Gastrocnemius medialis (tissue), 4 donors: ENCODE results near the gene TMEM240. TPM values are rescaled to one million over a fixed set of nuclear protein-coding genes. Genes with fewer than 3 reads are reported as not detected.

ENCODE experiments used
- ATAC-seq, 2 donors: fragments of 150-250 bp; one replicate each; pipeline ENCODE4 v1.9.1; 2016
- DNase-seq, 2 donors: peaks; one replicate each; pipeline ENCODE4 v3.0.0-alpha.2; 2019
- H3K27ac ChIP-seq, 4 donors: fragments of 200-600 bp; sonication (generic); 1 replicate in 1 of 4; 2 replicates in 3 of 4; pipeline ENCODE4 v1.5.1; 2016 to 2018; ENCODE audit warnings: mild to moderate bottlenecking in 2 of 4, moderate library complexity in 1 of 4
- H3K27me3 ChIP-seq, 3 donors: fragments of 200-600 bp; sonication (generic) in 2 of 3; 1 replicate in 1 of 3; 2 replicates in 2 of 3; pipeline versions ENCODE4 v1.5.1 to v1.6.0; 2016 to 2019; ENCODE audit warnings: mild to moderate bottlenecking in 1 of 3, moderate library complexity in 1 of 3
- H3K36me3 ChIP-seq, 2 donors: fragments of 200-600 bp; sonication (generic) in 1 of 2; one replicate each; pipeline ENCODE4 v1.5.1; 2017 to 2018
- H3K4me1 ChIP-seq, 2 donors: fragments of 200-600 bp; sonication (generic) in 1 of 2; one replicate each; pipeline ENCODE4 v1.5.1; 2016 to 2017; ENCODE audit warnings: mild to moderate bottlenecking in 2 of 2
- H3K4me3 ChIP-seq, 4 donors: fragments of 200-600 bp; sonication (generic) in 3 of 4; 1 replicate in 1 of 4; 2 replicates in 3 of 4; pipeline ENCODE4 v1.5.1; 2016 to 2019; ENCODE audit warnings: mild to moderate bottlenecking in 2 of 4
- H3K9me3 ChIP-seq, 3 donors: fragments of 200-600 bp; sonication (generic) in 2 of 3; 1 replicate in 1 of 3; 2 replicates in 2 of 3; pipeline ENCODE4 v1.5.1; 2016 to 2019
- POLR2A ChIP-seq, 2 donors: fragments of 450-650 bp; IDR thresholded peaks; one replicate each; pipeline ENCODE4 v1.6.1; 2017; ENCODE audit warnings: antibody characterized with exemption in 2 of 2, mild to moderate bottlenecking in 2 of 2, moderate library complexity in 2 of 2
- in situ Hi-C, 4 donors: fragments of 200-750 bp; cut with MboI; loops; one replicate each; pipeline versions ENCODE4 v1.15.0 to v1.8.0; 2017; ENCODE audit warnings: low sequenced_read_pairs in 4 of 4
- intact Hi-C: fragments of 100-400 bp; cut with DNase I; formaldehyde crosslinking; loops from one replicate; pipeline ENCODE4 v1.15.1; 2023; ENCODE audit warnings: low total_unique reads
- total RNA-seq, 4 donors: library from RNA; depleted of rRNA; stranded (reverse); fragments of >200 nt; gene quantifications; one replicate each; pipeline versions ENCODE4 v1.1.0 to v1.2.3, GENCODE V29; 2016
- TF ChIP-seq, protein P1 (sequence below), 5 experiments: fragments of 450-650 bp in 3 of 5; fragments of 200-600 bp in 2 of 5; sonication (generic) in 2 of 5; IDR thresholded peaks in 4 of 5; conservative IDR thresholded peaks in 1 of 5; 1 replicate in 4 of 5; 2 replicates in 1 of 5; pipeline ENCODE4 v1.5.1; 2016 to 2019; ENCODE audit warnings: antibody characterized with exemption in 5 of 5, mild to moderate bottlenecking in 3 of 5, moderate library complexity in 3 of 5

Gene TMEM240
- total RNA-seq, 4 donors from 2014 or later = 1.1 to 2.0 (median 1.9) TPM; not detected in 1

GRCh38 chr1:1531947-1532346 is 8.5 kb downstream of the TMEM240 start:
- intact Hi-C loops = no loop called here

GRCh38 chr1:1529936-1530335 is 10.5 kb downstream of the TMEM240 start:
- intact Hi-C loops = no loop called here
- ATAC-seq (no peak), DNase-seq (no peak)
- TF ChIP-seq POLR2A (IDR thresholded peaks at IDR 0.05) = no peak
- TF ChIP-seq, protein P1, sequence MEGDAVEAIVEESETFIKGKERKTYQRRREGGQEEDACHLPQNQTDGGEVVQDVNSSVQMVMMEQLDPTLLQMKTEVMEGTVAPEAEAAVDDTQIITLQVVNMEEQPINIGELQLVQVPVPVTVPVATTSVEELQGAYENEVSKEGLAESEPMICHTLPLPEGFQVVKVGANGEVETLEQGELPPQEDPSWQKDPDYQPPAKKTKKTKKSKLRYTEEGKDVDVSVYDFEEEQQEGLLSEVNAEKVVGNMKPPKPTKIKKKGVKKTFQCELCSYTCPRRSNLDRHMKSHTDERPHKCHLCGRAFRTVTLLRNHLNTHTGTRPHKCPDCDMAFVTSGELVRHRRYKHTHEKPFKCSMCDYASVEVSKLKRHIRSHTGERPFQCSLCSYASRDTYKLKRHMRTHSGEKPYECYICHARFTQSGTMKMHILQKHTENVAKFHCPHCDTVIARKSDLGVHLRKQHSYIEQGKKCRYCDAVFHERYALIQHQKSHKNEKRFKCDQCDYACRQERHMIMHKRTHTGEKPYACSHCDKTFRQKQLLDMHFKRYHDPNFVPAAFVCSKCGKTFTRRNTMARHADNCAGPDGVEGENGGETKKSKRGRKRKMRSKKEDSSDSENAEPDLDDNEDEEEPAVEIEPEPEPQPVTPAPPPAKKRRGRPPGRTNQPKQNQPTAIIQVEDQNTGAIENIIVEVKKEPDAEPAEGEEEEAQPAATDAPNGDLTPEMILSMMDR (IDR thresholded peaks at IDR 0.05 in 4 of 5, conservative IDR thresholded peaks at IDR 0.05 in 1 of 5) = no peak
- no peak overlapping the region for H3K4me3 ChIP-seq
- in situ Hi-C loops = no loop called here
- H3K4me1 ChIP-seq = peaks cover 6 to 7% of the 10 kb centered on the region in 2 donors
- no peak overlapping the region for H3K27ac ChIP-seq
- peaks cover 0 to 29% of the 10 kb centered on the region in 2 donors for H3K36me3 ChIP-seq
- H3K27me3 ChIP-seq = no peaks in the 10 kb centered on the region
- no peaks in the 10 kb centered on the region for H3K9me3 ChIP-seq

More at GRCh38 chr1:1531947-1532346, 8.5 kb downstream of the TMEM240 start:
- Histone ChIP-seq H3K27ac (no peak overlapping the region), H3K4me1 (peaks cover 14 to 15% of the 10 kb centered on the region in 2 donors), H3K27me3 (no peaks in the 10 kb centered on the region), H3K9me3 (no peaks in the 10 kb centered on the region), H3K36me3 (peaks cover 0 to 28% of the 10 kb centered on the region in 2 donors), H3K4me3 (no peak overlapping the region)
- in situ Hi-C loops = no loop called here
- no peak for DNase-seq
- TF ChIP-seq, protein P1 (IDR thresholded peaks at IDR 0.05 in 4 of 5, conservative IDR thresholded peaks at IDR 0.05 in 1 of 5) = no peak
- no peak for TF ChIP-seq POLR2A (IDR thresholded peaks at IDR 0.05)
- no peak for ATAC-seq

DNA sequence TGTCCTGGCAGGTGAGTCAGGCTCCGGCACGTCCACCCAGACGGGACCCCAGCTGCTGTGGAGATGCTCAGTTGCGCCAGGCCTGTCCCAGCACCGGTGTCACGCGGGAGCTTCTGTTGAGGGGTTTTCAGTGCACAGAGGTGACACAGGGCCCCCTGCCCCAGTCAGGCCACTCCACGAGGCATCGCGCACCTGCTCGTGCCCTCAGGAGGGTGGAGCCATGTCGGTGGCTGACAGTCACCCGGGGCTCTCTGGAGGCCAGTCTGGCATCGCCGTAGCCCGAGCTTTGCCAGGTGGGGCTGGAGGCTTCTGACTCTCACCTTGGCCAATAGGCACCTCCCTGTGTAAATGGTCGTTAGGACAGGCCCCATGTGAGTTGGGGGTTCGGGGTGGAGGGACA is 11.1 kb downstream of the TMEM240 start:
- in situ Hi-C loops = no loop called here
- intact Hi-C loops = no loop called here
- Histone ChIP-seq H3K36me3 (peaks cover 0 to 29% of the 10 kb centered on the region in 2 donors), H3K27me3 (no peaks in the 10 kb centered on the region), H3K4me1 (peaks cover 4 to 6% of the 10 kb centered on the region in 2 donors), H3K27ac (no peak overlapping the region), H3K4me3 (no peak overlapping the region), H3K9me3 (no peaks in the 10 kb centered on the region)
- TF ChIP-seq, protein P1 (IDR thresholded peaks at IDR 0.05 in 4 of 5, conservative IDR thresholded peaks at IDR 0.05 in 1 of 5) = no peak
- no peak for TF ChIP-seq POLR2A (IDR thresholded peaks at IDR 0.05)
- ATAC-seq (no peak), DNase-seq (no peak)

DNA sequence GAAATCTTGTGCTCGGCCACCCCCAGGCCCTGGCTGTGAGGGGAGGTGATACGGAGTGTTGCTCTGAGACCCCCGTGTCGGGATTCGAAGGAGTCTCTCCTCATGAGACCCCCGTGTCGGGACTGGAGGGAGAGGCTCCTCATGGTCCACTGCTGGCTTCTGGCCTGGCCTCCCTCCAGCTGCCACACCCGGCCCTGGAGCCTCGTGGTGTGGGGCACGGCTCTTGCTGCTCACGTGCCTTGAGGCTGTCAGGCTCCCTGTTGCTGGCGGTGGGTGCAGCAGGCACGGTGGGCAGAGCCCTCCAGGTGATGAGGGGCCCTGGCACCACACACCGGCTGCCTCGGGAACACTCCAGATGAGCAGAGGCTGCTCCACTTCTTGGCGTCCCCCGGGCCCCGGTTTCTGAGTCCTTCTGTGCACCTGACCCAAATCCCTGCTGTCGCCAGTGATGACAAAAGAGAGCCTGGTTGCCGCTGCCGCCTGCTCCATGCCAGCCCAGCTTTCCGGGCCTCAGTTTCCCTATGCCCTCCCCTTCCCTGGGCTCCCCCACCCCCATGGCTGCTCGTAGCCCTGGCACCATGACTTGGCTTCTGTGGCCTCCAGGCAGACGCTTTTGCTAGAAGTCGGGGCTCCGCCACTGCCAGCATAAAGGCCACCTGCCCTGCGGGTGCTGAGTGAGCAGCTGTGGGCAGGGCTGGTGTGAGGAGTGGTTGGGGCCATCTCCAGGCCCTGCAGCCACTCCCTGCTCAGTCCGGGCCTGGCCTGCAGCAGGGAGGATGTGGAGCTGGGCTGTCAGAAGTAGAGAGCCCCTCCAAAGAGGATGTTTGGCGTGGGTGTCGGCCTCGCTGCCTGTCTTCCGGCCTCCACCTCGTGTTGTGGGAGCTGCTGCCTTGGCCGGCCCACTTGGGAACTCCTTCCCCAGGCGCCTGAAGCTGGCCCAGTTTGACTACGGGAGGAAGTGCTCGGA is 11.8 kb downstream of the TMEM240 start:
- ATAC-seq = no peak
- no peak for TF ChIP-seq POLR2A (IDR thresholded peaks at IDR 0.05)
- TF ChIP-seq, protein P1 (IDR thresholded peaks at IDR 0.05 in 4 of 5, conservative IDR thresholded peaks at IDR 0.05 in 1 of 5) = no peak

More for the DNA sequence above, 11.8 kb downstream of the TMEM240 start:
- Histone ChIP-seq H3K9me3 (no peaks in the 10 kb centered on the region), H3K4me1 (peaks cover 0 to 6% of the 10 kb centered on the region in 2 donors), H3K27ac (no peak overlapping the region), H3K36me3 (peaks cover 0 to 29% of the 10 kb centered on the region in 2 donors), H3K4me3 (no peak overlapping the region), H3K27me3 (no peaks in the 10 kb centered on the region)
- DNase-seq = no peak
- in situ Hi-C loops = no loop called here
- intact Hi-C loops = no loop called here
